ENCODE measurements around the gene CDK5RAP1.
"Not testable (repeated sequence)": the region's sequence is repeated elsewhere in the genome, so short reads cannot be mapped to it uniquely, and the experiment has no call there.

Gene CDK5RAP1, protein sequence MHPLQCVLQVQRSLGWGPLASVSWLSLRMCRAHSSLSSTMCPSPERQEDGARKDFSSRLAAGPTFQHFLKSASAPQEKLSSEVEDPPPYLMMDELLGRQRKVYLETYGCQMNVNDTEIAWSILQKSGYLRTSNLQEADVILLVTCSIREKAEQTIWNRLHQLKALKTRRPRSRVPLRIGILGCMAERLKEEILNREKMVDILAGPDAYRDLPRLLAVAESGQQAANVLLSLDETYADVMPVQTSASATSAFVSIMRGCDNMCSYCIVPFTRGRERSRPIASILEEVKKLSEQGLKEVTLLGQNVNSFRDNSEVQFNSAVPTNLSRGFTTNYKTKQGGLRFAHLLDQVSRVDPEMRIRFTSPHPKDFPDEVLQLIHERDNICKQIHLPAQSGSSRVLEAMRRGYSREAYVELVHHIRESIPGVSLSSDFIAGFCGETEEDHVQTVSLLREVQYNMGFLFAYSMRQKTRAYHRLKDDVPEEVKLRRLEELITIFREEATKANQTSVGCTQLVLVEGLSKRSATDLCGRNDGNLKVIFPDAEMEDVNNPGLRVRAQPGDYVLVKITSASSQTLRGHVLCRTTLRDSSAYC

GRCh38 chr20:33401184-33401920 lies at the start of gene CDK5RAP1:
CDK5RAP1 (minus strand) TSS chr20:33401519; CDS start chr20:33397064, 4,455 bp downstream.
- peak; percentile 78 for DNase-seq

DNA sequence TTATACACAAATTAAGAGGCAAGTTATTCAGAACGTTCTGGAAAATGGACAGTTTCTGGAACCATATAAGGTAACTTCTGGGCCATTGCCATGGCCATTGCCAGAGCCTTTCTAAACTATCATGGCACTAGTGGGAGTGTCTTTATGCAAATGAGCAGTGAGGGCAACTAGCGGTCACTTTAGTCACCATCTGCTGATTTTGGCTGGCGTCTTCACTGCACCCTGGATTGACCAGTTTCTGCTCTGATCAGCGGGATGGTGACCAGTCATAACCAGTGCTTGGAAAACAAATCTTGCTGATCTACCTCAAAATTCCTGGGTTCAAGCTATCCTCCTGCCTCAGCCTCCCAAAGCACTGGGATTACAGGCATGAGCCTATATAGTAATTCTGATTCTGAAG lies 49.5 kb upstream of the CDK5RAP1 start:
- DNase-seq: no peak

DNA sequence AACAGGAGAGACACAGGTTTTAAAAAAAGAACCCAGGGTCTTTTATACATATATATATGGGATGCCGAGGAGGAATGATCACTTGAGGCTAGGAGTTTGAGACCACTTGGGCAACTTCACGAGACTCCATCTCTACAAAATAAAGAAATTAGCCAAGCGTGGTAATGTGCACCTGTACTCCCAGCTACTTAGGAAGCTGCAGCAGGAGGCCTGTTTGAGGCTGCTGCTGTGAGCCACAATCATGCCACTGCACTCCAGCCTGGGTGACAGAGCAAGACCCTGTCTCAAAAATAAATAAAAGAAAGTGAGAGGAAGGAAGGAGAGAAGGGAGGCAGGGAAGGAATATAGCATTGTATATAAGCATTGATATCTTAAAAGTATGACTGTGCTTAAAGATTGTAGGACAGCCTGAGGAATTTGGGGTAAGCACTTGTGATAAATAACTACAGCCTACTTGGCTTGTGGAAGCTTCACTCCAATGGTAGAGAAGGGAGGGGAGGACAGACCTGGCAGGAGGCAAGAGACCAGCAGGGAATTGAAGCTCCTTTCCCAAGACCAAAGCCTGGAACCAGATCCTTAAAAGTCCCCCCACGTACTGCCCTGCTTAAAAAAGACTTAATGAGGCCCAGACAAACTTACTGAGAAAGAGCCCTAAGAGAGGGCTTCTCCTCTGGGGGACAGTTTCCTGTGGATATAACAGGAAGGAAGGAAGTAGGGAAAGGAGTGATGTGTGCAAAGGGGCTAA lies 44.7 kb upstream of the CDK5RAP1 start:
- DNase-seq: no peak

DNA sequence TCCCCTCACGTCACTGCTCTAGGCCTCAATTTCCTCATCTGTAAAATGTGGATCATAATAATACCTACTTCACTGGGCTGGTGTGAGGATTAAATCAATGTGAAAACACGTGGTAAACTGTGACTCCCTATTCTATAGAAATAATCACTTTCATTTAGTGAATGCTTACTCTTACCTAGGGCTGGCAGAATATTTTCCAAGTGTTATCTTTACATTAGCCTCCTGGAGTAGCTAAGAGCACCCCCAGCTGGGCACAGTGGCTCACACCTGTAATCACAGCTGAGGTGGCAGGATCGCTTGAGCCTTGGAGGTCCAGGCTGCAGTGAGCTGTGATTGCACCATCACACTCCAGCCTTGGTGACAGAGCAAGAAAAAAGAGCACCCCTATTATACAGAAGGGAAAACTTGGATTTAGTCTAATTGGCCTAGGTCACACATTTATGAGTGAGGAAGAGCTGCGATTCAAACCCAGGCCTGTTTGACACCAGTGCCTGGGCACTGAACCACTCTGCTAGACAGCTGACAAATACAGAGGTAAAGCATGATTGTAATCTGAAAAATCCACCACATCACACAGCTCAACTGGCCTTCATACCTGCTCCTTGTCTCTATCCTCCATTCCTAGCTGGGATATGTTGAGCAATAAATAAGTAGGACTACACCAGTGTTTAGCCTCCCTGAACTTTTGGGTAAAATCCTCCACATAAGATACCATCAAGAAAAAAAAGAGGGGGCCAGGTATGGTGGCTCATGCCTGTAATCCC lies 43.7 kb upstream of the CDK5RAP1 start:
- no peak for DNase-seq

DNA sequence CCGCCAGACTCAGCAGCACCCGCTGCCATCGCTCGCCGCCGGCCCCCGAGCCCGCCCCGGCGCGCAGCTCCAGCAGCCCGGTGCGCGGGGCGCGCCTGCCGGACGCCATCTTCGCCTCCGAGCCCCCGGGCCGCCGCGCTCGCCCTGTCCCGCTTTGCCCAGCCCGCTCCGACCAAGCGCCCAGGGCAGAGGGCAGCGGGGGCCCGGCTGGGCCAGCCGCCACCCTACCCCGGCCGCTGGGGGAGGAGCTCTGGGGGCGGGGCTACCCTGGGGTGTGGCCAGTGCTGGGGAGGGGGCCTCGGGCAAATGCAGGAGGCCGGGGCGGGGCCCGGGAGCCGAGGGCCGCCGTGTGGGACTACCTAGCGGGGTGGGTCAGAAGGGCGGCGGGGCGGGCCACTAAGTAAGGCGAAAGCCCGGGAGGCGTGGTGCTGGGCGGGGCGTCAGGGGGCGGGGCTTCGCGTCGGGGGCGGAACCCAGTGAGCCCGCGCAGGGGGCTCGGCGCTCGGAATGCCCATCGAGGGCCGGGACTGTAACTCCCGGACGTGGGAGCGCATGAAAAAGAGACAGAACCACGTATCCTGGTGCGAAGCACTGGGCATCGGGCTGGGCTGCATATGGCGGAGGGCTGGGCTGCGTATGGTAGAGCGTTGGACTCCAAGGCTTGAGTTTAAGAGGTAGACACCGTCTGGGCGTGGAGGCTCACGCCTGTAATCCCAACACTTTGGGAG lies 42.4 kb upstream of the CDK5RAP1 start, which contains the start of gene SNTA1:
Gene SNTA1 (minus strand): TSS at position 252 of the 728 bp plus-strand sequence. CDS start 143 bp downstream, at position 109.
- peak; percentile 83 for DNase-seq

- DNase-seq: no peak
Observed at GRCh38 chr20:33443006-33443511, 41.7 kb upstream of the CDK5RAP1 start.

- no peak for DNase-seq
Observed at GRCh38 chr20:33442136-33443005, 41.1 kb upstream of the CDK5RAP1 start.

DNA sequence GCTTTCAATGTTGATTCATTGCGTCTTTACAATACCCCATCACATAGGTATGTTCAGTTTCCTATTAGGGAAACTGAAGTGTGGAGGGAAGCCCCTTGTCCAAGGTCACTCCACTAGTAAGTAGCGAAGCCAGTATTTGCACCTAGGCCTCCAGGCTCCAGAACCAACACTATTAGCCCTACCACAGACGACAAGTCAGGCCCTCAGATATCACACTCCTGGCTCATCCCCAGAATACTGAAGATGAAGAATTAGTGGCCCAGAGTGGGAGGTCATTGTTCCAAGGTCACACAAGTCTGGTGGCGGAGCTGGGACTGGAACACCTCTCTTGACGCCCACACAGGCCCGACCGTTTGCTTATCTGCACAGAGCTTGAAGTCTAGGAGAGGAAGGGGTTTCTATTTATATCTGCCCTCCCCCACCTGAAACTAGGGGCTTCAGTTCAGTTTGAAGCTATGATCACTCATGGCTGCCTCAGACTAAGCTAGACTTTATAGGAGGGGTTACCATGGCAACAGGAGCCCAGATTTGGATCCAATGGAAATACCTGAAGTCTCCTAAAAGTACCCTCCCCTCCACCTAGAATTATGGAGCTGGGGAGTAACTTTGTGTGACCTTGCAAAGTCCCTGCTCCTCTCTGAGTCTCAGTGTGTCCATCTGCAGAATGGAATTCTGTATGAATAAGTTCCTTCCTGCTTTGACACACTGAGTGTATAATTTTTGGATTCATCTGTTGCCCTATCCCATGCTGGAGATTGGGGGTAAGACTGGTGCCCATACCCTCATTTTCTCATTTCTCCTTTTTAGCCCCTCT lies 40.0 kb upstream of the CDK5RAP1 start:
- DNase-seq: no peak

DNA sequence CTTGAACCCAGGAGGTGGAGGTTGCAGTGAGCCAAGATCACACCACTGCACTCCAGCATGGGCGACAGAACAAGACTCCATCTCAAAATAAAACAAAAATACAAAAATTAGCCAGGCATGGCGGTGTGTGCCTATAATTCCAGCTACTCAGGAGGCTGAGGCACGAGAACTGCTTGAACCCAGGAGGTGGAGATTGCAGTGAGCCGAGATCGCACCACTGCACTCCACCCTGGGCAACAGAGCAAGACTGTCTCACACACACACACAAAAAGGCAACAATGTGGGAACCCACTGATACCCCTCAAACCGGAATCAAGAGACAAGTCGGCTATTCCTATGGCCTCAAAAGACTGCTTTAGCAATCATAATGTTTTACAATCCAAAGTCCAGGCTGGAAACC lies 39.2 kb upstream of the CDK5RAP1 start:
- DNase-seq: not testable (repeated sequence)

DNA sequence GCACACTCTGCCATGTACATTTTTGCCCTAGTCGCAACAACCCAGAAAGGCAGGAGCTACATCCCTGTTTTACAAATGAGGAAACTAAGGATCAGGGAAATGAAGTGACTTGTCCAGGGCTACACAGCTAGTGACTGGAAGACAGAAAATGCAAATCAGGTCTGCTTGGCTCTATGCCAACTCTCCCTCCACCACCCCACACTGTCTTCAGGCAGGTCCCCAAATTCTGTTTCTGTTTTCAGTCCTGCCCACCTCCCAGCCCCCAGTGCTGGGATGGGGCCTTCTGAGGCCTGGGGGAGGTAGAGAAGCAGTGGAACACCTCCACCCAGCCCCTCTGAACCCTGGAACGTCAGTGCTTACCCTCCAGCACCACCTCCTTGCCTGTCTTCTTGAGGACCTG lies 37.2 kb upstream of the CDK5RAP1 start:
- no peak for DNase-seq

DNA sequence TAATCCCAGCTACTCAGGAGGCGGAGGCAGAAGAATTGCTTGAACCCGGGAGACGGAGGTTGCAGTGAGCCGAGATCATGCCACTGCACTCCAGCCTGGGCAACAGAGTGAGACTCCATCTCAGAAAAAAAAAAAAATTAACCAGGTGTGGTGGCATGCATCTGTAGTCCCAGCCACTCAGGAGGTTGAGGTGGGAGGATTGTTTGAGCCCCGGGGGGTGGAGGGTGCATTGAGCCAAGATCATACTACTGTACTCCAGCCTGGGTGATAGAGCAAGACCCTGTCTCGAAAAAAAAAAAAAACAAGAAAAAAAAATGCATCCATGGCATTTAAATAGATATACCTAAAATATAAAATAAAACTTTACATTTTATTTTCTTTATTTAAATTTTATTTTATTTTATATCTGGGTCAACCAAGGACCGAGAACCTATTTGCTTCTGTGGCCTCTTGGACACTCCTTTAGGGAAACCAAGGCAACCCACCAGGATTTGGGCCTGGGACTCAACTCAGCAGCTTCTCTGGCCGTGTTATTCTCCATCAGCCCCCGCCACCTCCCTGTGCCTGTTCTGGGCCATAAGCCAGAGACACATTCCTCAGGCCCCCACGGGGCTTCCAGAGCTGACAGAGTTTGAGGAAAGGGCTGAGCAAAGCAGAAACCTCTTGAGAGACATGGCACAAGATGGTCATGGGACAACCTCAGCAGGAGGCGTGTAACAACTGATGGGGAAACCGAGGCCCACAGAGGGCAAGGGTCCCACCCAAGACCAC lies 36.0 kb upstream of the CDK5RAP1 start:
- peak; percentile 21 for DNase-seq

- no peak for DNase-seq
Observed at GRCh38 chr20:33434434-33434833, 33.1 kb upstream of the CDK5RAP1 start.

DNA sequence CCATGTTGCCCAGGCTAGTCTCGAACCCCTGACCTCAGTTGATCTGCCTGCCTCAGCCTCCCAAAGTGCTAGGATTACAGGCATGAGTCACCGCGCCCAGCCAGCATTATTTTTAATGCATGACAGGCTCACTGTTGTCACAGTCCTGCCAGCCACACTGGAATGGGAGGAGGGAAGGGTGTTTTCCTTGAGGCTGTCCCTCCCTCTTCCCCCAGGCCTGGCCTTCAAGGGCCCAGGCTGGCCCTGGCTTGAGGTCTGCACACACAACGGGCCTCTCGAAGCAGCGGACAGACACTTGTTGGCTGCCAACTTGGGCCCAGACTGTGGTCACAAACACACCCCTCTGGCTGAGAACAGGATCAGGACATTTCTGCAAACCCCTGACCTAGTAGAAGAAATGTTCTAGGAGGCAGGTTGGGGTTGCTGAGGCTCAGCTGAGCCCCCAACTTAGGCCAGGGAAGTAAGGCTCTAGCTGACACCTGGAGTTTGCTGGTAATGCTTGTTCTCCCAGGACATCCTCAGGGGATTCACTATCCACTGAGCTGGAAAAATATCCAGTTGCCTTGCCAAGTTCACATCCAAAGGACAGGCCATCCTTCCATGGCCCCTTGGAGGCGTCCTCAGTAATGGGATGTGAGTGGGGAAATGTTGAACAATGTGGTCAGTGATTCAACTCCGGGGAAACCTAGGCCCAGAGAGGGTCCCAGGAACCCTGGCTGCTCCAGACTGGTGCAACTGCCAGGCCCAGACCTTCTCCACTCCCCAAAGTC lies 32.3 kb upstream of the CDK5RAP1 start:
- DNase-seq: no peak

- DNase-seq: no peak
Observed at GRCh38 chr20:33431797-33432381, 30.6 kb upstream of the CDK5RAP1 start.

- DNase-seq: not testable (repeated sequence)
Observed at GRCh38 chr20:33423875-33424274, 22.6 kb upstream of the CDK5RAP1 start.

DNA sequence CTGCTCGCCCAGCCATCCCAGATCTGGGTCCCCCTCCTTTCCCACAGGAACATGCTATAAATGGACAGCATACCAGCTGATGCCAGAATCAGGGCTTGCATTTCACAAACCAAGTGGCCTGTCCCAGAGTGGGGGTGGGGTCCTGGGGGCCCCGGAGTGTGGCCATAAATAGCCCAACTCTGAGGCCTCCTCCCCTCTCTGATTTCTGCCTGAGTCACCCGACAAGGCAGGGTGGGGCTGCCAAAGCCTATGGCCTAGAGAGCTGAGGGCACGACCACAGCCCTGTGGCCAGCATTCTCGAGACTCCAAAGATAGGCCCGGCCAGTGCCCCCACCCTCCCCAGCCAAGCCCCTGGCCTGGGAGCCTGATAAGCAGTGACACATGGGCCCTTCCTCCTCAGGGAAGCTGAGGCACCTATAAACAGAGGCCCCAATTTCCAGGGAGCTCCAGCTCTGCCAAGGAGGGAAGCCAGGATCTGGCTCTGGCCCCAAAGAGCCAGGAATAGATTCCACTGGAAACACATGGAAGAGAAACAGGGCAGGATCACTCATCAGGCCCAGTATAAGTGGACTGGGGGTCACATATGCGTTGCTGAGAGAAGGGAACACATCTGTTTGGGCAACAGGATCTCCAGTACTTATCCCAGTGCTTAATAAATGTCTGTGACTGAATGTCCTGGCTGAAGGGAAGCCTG lies 22.0 kb upstream of the CDK5RAP1 start:
- DNase-seq: no peak
